ENCODE measurements around the gene KDELR3. TPM values are rescaled to one million over a fixed set of nuclear protein-coding genes. Genes with fewer than 3 reads are reported as not detected.
A peak's percentile ranks its signal among the peaks of the same experiment; 100 is the strongest.
"Not testable (repeated sequence)": the region's sequence is repeated elsewhere in the genome, so short reads cannot be mapped to it uniquely, and the experiment has no call there.

The KDELR3 gene
- total RNA-seq, 1 experiment from 2014 or later: 26.1 TPM

DNA sequence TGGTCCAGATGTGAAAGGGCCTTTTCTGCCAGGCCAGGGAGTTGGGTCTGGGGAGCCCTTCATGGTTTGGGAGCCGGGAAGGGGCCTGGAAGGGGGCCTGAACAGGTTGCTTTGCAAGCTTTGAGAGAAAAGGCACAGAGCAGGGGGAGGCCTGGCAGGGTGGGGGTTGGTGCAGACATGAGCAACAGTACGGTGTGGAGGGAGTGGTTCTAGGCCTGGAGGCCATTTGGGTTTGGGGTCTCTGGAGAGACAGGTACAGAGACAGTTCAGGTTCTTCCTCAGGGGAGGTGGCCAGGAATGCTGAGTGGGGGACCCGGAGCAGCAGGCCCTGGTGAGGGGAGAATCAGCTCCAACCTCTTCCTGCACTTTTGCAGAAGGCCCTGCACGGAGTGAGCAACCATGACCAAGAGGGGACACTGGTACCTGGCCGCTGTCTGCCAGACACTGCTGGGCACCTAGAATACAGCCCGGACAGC, 1.4 kb downstream of the KDELR3 start:
- Histone ChIP-seq H3K36me3 (no peaks in the 10 kb centered on the region), H3K4me1 (replicated peaks) (peaks cover 16% of the 10 kb centered on the region), H3K4me3 (no peak overlapping the region), H3K27ac (no peak overlapping the region), H3K27me3 (replicated peaks) (no peaks in the 10 kb centered on the region), H3K9me3 (replicated peaks) (no peaks in the 10 kb centered on the region)
- no peak for DNase-seq (ENCODE audit: low read depth in 1 of 2, low spot score in 2 of 2)

DNA sequence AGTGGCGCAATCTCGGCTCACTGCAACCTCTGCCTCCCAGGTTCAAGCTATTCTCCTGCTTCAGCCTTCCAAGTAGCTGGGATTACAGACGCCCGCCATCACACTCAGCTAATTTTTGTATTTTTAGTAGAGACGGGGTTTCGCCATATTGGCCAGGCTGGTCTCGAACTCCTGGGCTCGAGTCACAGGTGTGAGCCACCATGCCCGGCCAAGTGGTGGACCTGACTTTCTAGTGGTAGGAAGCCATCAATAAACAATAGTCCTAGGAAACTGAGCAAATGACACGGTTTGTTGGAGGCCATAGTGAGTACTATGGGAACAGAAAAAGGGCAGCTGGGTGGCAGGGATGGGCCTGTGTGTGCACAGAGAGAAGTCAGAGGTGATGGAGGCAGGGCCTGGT, 2.3 kb downstream of the KDELR3 start:
- H3K4me3 ChIP-seq: not testable (repeated sequence)

DNA sequence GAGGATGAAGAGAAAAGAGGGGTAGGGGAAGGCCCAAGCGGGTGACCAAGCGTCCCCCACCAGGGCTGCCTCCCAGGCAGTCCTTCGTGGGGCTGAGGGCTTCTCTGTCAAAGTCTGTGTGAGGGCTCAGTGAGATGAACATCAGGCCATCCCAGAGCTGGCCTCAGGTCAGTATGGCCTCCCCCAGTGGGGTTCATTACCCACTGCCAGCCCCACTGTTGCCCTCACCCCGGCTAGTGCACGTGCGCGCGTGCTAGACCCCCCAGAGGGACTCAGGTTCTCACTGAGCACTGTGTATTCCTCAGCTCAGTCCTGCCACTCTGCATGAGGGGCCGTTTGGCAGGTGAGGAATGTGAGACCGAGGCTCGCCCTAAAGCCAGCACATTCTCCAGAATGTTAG, 3.3 kb downstream of the KDELR3 start:
- Histone ChIP-seq H3K27ac (no peak overlapping the region), H3K36me3 (no peaks in the 10 kb centered on the region), H3K4me3 (no peak overlapping the region), H3K4me1 (replicated peaks) (peaks cover 16% of the 10 kb centered on the region), H3K27me3 (replicated peaks) (no peaks in the 10 kb centered on the region), H3K9me3 (replicated peaks) (no peaks in the 10 kb centered on the region)
- DNase-seq (ENCODE audit: low read depth in 1 of 2, low spot score in 2 of 2): no peak

More for the DNA sequence above, 2.3 kb downstream of the KDELR3 start:
- H3K27me3 ChIP-seq (replicated peaks); H3K27ac ChIP-seq; H3K36me3 ChIP-seq; DNase-seq (ENCODE audit: low read depth in 1 of 2, low spot score in 2 of 2); H3K9me3 ChIP-seq (replicated peaks): not testable (repeated sequence)
- peaks cover 16% of the 10 kb centered on the region for H3K4me1 ChIP-seq (replicated peaks)

DNA sequence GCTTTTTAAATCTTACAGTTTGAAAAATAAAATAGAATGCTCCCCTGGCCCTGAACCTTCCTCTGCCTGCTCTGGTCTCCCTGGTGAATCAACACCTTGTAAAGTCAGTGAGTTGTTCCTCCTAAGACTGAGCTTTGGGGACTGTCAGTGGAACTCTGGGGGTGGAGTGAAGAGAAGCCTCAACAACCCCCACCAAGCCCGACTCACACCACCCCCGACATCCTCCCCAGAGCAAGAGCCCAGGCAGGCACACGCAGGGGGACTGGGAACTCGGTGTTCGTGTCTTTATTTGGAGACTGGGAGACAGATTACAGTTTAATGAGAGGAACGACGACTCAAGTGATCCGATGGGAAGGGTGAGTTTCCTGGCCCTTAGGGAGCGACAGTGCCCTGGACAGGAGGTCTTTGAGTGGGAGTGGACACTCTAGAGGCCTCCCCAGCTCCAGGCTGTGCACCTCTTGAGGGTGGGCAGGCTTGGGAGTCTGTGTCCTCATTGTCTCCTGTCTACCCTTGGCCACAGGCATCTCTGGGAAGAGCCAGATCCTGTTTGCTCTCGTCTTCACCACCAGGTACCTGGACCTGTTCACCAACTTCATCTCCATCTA, 6.2 kb downstream of the KDELR3 start:
- H3K4me1 ChIP-seq (replicated peaks): no peaks in the 10 kb centered on the region
- H3K9me3 ChIP-seq (replicated peaks): no peaks in the 10 kb centered on the region
- DNase-seq (ENCODE audit: low read depth in 1 of 2, low spot score in 2 of 2): no peak
- H3K36me3 ChIP-seq: no peaks in the 10 kb centered on the region
- no peaks in the 10 kb centered on the region for H3K27me3 ChIP-seq (replicated peaks)
- H3K27ac ChIP-seq: no peak overlapping the region
- H3K4me3 ChIP-seq: no peak overlapping the region

DNA sequence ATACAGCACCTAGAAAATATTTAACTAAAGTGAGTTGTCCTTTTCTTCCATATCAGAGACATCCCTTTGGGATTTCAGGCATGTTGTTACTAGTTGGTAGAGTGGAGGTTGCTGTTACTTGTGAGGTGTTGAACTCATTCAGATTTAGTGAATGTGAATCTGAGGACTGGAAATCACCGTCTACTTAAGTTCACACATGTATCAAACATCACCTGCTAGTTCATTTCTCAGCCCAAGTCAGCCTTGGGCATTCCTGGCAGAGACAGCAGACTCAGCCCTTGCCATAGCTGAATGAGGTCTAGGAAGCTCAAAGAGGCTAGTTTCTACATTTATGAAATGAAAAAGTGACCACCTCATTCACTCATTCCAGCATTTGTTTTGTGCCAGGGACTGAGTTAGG, 9.7 kb downstream of the KDELR3 start:
- Histone ChIP-seq H3K4me3 (no peak overlapping the region), H3K4me1 (replicated peaks) (no peaks in the 10 kb centered on the region; the same call in 1 of the 2 replicates), H3K36me3 (peaks cover 35% of the 10 kb centered on the region), H3K9me3 (replicated peaks) (no peaks in the 10 kb centered on the region), H3K27ac (no peak overlapping the region), H3K27me3 (replicated peaks) (no peaks in the 10 kb centered on the region)
- no peak for DNase-seq (ENCODE audit: low read depth in 1 of 2, low spot score in 2 of 2)

DNA sequence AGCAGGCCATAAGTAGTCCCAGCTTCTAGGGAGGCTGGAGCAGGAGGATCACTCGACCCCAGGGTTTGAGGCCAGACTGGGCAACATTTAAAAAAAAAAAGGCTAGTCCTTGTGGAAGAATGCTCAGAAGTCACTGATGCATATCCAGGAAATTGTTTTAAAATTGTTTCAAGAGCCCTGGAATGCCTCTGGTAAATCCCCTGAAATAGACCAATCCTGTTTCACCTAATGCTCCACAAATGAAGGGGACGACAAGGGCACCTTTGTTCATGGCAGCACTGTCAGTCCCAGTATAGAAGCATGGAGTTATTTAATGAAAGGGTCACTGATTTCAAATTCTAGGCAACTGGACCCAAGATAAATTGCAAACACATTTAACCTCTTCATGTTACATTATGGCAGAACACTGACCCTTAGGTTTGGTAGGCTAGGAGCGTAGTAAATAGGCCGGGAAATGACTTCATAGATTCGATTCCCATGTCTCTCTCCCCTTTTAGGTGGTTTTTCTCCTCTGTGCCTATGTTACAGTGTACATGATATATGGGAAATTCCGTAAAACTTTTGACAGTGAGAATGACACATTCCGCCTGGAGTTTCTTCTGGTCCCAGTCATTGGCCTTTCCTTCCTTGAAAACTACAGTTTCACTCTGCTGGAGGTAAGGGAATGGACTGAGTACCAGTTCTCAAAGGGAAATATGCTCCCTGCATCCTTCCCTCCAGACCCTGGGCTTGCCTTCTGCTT, 11.4 kb downstream of the KDELR3 start:
- 0 out of 2 replicates have a peak overlapping the region, but pooled peaks have one; percentile 5 for H3K27ac ChIP-seq
- H3K27me3 ChIP-seq (replicated peaks): no peaks in the 10 kb centered on the region
- no peaks in the 10 kb centered on the region; the same call in 1 of the 2 replicates for H3K4me1 ChIP-seq (replicated peaks)
- peaks cover 51% of the 10 kb centered on the region for H3K36me3 ChIP-seq
- no peaks in the 10 kb centered on the region for H3K9me3 ChIP-seq (replicated peaks)
- H3K4me3 ChIP-seq: no peak overlapping the region
- DNase-seq (ENCODE audit: low read depth in 1 of 2, low spot score in 2 of 2): no peak

DNA sequence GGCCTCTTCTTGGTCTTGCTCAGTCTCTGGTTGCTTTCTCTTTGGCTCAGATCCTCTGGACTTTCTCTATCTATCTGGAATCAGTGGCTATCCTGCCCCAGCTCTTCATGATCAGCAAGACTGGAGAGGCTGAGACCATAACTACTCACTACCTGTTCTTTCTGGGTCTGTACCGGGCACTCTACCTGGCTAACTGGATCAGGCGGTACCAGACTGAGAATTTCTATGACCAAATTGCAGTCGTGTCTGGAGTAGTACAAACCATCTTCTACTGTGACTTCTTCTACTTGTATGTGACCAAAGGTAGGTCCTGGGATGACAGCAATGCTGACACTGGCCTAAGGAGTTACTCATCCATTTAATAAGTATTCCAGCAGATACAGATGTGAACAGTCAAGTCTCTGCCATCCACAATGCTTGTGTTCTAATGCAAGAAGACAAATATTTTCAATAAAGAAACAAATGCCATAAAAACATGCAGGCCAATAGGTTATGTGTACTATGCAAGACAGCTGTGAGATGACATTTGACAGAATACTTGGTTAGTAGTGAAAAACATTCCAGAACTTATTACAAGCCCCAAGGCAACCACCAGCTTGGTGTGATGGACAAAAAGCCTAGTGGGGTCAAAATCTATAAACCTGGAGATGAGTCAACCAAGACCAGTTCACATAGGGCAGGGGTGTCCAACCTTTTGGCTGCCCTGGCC, 13.4 kb downstream of the KDELR3 start:
- Histone ChIP-seq H3K27me3 (replicated peaks) (no peaks in the 10 kb centered on the region), H3K4me1 (replicated peaks) (no peaks in the 10 kb centered on the region; the same call in 1 of the 2 replicates), H3K4me3 (no peak overlapping the region), H3K9me3 (replicated peaks) (no peaks in the 10 kb centered on the region), H3K36me3 (peaks cover 68% of the 10 kb centered on the region), H3K27ac (no peak overlapping the region)
- DNase-seq (ENCODE audit: low read depth in 1 of 2, low spot score in 2 of 2): no peak

DNA sequence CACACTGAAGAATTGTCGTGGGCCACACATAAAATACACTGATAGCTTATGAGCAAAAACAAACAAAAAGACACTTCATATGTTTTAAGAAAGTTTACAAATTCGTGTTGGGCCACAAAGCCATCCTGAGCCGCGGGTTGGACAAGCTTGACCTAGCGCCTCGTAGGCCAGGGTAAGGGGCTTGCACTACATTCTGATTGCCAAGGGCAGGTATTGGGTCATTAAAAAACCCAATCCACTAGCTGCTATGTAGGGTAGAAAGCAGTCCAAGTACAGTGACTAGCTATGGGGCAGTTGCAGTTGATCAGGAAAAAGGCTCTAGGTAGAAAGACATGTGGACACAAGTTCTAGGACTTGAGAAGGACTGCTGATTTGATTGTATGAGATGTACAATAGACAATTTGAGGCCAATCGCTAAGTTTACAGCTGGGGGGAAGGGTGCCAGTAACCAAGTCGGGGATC, 14.0 kb downstream of the KDELR3 start:
- no peaks in the 10 kb centered on the region for H3K27me3 ChIP-seq (replicated peaks)
- DNase-seq (ENCODE audit: low read depth in 1 of 2, low spot score in 2 of 2): no peak
- no peak overlapping the region for H3K27ac ChIP-seq
- H3K4me3 ChIP-seq: no peak overlapping the region
- no peaks in the 10 kb centered on the region; the same call in 1 of the 2 replicates for H3K4me1 ChIP-seq (replicated peaks)
- H3K36me3 ChIP-seq: peaks cover 74% of the 10 kb centered on the region
- H3K9me3 ChIP-seq (replicated peaks): no peaks in the 10 kb centered on the region

DNA sequence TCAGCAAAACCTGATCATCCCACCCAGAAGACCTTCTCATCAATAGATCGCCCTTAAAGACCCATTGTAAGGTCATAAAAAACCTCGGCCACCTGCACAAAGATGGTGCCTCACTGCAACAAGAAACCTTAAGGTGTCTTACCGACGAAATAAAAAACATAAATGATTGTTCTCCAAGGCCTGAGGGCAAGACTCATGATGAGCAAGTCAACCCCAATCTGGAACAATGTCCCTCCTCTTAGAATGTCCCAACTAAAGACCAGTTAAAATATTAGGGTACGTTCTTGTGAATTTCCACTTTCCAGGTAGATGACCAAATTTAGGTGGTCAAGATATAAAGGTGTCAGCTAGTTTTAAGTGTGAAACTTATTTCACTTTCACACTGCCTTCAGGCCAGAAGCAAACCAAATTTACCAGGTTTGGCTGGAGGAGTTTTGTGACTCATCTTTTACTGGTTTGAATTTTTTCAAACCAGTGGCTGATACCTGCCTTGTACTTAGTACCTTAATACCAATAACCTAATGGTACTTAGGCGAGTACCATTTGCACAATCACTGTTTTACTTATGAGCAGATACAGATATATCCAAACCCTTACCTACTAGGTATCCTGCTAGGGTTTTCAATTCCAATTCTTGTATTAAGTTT, 14.9 kb downstream of the KDELR3 start:
- Histone ChIP-seq H3K36me3 (peaks cover 83% of the 10 kb centered on the region), H3K27ac (no peak overlapping the region), H3K4me3 (no peak overlapping the region), H3K4me1 (replicated peaks) (no peaks in the 10 kb centered on the region; the same call in 1 of the 2 replicates), H3K9me3 (replicated peaks) (no peaks in the 10 kb centered on the region), H3K27me3 (replicated peaks) (no peaks in the 10 kb centered on the region)
- DNase-seq (ENCODE audit: low read depth in 1 of 2, low spot score in 2 of 2): no peak

DNA sequence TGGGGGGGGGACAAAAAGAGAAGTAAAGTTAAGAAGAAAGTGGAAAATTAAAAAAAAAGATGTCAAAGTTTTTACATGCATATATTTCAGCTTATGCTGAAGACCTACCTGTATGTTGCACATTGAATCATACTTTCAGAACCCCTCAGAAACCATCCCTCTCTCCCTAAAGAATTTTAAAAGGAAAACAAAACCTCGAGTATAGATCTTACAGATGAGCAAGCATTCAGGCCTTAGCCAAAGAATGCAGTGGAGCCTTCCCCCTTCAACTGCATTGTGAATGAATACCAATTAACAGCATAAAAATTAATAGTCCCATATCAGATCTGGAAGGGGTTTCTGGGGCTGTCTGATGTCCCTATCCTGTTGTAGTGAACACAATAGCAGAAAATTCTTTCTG, 16.3 kb downstream of the KDELR3 start:
- no peak overlapping the region for H3K4me3 ChIP-seq
- no peak overlapping the region for H3K27ac ChIP-seq
- no peaks in the 10 kb centered on the region for H3K27me3 ChIP-seq (replicated peaks)
- H3K9me3 ChIP-seq (replicated peaks): no peaks in the 10 kb centered on the region
- H3K4me1 ChIP-seq (replicated peaks): no peaks in the 10 kb centered on the region; the same call in 1 of the 2 replicates
- H3K36me3 ChIP-seq: peaks cover 96% of the 10 kb centered on the region
- DNase-seq (ENCODE audit: low read depth in 1 of 2, low spot score in 2 of 2): no peak

DNA sequence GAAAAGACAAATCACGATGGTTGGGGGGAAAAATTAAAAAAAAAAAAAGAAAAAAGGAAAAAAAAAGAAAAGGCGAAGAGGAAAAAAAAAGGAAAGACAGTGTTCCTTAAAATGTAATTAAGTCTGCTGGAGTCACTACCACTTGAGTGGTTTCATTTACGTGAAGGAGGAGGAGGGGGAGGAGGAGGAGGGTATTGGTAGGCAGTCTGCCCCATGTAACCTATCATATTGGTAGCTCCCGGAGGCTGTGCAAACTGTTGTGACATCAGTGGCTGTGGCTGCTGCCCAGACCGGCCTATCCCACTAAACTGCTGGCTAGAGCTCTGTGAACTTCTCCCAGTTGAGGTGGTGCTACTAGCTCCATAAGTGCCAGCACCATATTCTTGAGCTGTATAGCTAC, 17.9 kb downstream of the KDELR3 start:
- H3K4me1 ChIP-seq (replicated peaks): peaks cover 1% of the 10 kb centered on the region; the same call in 1 of the 2 replicates
- no peak overlapping the region for H3K27ac ChIP-seq
- H3K36me3 ChIP-seq: peaks cover 96% of the 10 kb centered on the region
- no peaks in the 10 kb centered on the region for H3K27me3 ChIP-seq (replicated peaks)
- no peaks in the 10 kb centered on the region; the same call in 1 of the 2 replicates for H3K9me3 ChIP-seq (replicated peaks)
- DNase-seq (ENCODE audit: low read depth in 1 of 2, low spot score in 2 of 2): no peak
- H3K4me3 ChIP-seq: no peak overlapping the region

DNA sequence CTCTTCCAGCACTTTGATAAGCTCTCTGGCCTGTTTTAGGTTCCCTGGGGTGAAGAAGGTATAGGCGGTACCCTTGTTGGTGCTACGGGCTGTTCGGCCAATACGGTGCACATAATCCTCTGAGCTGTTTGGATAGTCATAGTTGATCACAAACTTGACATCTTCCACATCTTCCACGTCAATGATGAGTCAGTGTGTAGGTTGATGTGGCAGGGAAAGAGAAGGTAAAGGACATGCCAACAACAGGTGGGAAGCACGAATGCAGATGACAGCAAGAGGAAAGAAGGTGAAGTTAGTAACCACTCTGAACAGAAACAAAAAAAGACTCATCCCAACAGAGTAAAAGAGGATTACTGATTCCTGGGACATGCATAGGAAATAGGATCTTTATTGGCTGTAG, 20.1 kb downstream of the KDELR3 start:
- peaks cover 9% of the 10 kb centered on the region for H3K4me1 ChIP-seq (replicated peaks)
- no peak overlapping the region for H3K27ac ChIP-seq
- H3K4me3 ChIP-seq: no peak overlapping the region
- no peaks in the 10 kb centered on the region for H3K27me3 ChIP-seq (replicated peaks)
- peaks cover 96% of the 10 kb centered on the region for H3K36me3 ChIP-seq
- DNase-seq (ENCODE audit: low read depth in 1 of 2, low spot score in 2 of 2): no peak
- no peaks in the 10 kb centered on the region; the same call in 1 of the 2 replicates for H3K9me3 ChIP-seq (replicated peaks)

DNA sequence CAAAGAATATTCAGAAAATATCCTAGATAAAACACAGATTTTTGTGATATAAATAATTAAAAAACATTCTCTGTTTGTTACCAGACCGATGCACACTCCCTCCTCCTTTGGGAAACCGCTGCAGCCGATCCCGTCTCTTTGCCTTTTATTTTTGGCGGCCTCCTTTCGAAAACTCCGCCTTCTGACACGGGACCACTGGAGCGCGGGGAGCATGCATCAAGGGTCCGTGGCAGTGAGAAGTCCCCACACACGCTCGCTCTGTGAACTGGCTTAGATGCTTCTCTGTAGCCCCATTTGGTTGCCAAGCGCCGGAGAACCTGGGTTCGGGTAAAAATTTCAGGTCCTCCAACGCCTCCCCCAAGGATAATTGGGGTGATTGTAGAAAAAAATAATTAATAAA, 21.2 kb downstream of the KDELR3 start:
- no peak for DNase-seq (ENCODE audit: low read depth in 1 of 2, low spot score in 2 of 2)
- Histone ChIP-seq H3K9me3 (replicated peaks) (no peaks in the 10 kb centered on the region; the same call in 1 of the 2 replicates), H3K27me3 (replicated peaks) (no peaks in the 10 kb centered on the region), H3K4me3 (no peak overlapping the region), H3K27ac (no peak overlapping the region), H3K4me1 (replicated peaks) (peaks cover 12% of the 10 kb centered on the region), H3K36me3 (peaks cover 96% of the 10 kb centered on the region)

Data from SJSA1 (cell line).